ENCODE measurements around the gene GALNT13.

DNA sequence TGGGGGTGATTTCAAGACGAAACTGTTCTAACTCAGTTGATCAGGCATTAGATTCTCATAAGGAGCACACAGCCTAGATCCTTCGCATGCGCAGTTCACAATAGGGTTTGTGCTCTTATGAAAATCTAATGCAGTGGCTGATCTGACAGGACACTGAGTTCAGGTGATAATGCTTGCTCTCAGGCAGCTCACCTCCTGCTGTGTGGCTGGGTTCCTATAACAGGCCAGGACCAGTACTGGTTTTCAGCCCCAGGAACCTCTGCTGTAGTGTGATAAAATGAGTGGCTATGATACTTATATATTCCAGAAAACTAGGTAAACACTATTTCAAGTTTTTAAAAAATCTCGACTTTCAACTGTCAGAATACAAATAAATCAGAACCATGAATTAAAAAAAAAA, 271.4 kb downstream of the GALNT13 start:
- no peak for TF ChIP-seq CTCF (IDR thresholded peaks at IDR 0.05; ENCODE audit: low read length)
- TF ChIP-seq EZH2 (optimal IDR thresholded peaks at IDR 0.05; ENCODE audit: low read depth, low read length): no peak

All from MM.1S (cell line).